B cell (primary cell): ENCODE data around the gene SCO2. TPM values are rescaled to one million over a fixed set of nuclear protein-coding genes. Genes with fewer than 3 reads are reported as not detected.

Experiments used
- ATAC-seq: fragments of 200-7000 bp; cut with Tn5 transposase; one replicate; pipeline ENCODE4 v1.10.0; 2021; ENCODE audit warnings: low read depth, mild to moderate bottlenecking, moderate number of reproducible peaks, moderate library complexity
- CTCF ChIA-PET: fragments of 350-600 bp; sonication (Branson Sonifier 250); formaldehyde crosslinking; loops from one replicate; lab custom pipeline; 2021; ENCODE audit warnings: antibody characterized with exemption, inconsistent platforms; lab: Charles Lee
- POLR2A ChIA-PET: fragments of 350-600 bp; sonication (Branson Sonifier 250); formaldehyde crosslinking; loops from one replicate; lab custom pipeline; 2021; ENCODE audit warnings: antibody characterized with exemption; lab: Charles Lee
- DNase-seq: peaks from one replicate; pipeline ENCODE4 v3.0.0; 2013
- H2AFZ ChIP-seq: 2 replicates; pipeline ENCODE4 v1.6.1; 2012; ENCODE audit warnings: mild to moderate bottlenecking, low read depth, low read length; ENCODE audit not compliant: insufficient read depth, poor library complexity, severe bottlenecking
- H3K27ac ChIP-seq, 2 donors: 1 replicate in 1 of 2; 2 replicates in 1 of 2; pipeline ENCODE4 v1.5.1; 2012 to 2013; ENCODE audit warnings: low read length in 2 of 2, mild to moderate bottlenecking in 2 of 2, moderate library complexity in 1 of 2
- H3K27me3 ChIP-seq, 4 experiments: fragments of 200-600 bp in 1 of 4; sonication (generic) in 1 of 4; replicated peaks in 1 of 4; 1 replicate in 2 of 4; 2 replicates in 2 of 4; pipeline versions ENCODE4 v1.6.1 to v1.7.0; 2013 to 2016; ENCODE audit warnings: low read length in 3 of 4, mild to moderate bottlenecking in 2 of 4, mixed read lengths in 1 of 4, moderate library complexity in 1 of 4; ENCODE audit not compliant: insufficient read depth in 4 of 4, control insufficient read depth in 3 of 4; ENCODE audit errors: control extremely low read depth in 1 of 4
- H3K36me3 ChIP-seq, 2 experiments: replicated peaks in 1 of 2; 1 replicate in 1 of 2; 2 replicates in 1 of 2; pipeline versions ENCODE4 v1.6.1 to v1.7.1; 2013; ENCODE audit warnings: low read length in 1 of 2; ENCODE audit not compliant: insufficient read depth in 2 of 2, control insufficient read depth in 1 of 2; ENCODE audit errors: control extremely low read depth in 1 of 2, extremely low read depth in 1 of 2
- H3K4me1 ChIP-seq, 2 donors: fragments of 200-600 bp in 1 of 2; sonication (generic) in 1 of 2; 1 replicate in 1 of 2; 2 replicates in 1 of 2; pipeline versions ENCODE4 v1.5.1 to v1.6.1; 2013 to 2017; ENCODE audit warnings: low read length in 2 of 2; ENCODE audit not compliant: control insufficient read depth in 2 of 2, insufficient read depth in 2 of 2
- H3K4me2 ChIP-seq: replicated peaks from 2 replicates; pipeline ENCODE3; 2012; ENCODE audit warnings: mild to moderate bottlenecking, low read depth, low read length; ENCODE audit not compliant: poor library complexity, severe bottlenecking
- H3K4me3 ChIP-seq, 5 experiments: fragments of 200-600 bp in 1 of 5; sonication (generic) in 1 of 5; 1 replicate in 3 of 5; 2 replicates in 2 of 5; pipeline versions ENCODE4 v1.5.1 to v1.7.0; 2011 to 2016; ENCODE audit warnings: low read length in 4 of 5, mild to moderate bottlenecking in 4 of 5, low read depth in 2 of 5, control low read depth in 1 of 5, moderate library complexity in 1 of 5; ENCODE audit not compliant: insufficient read depth in 1 of 5; ENCODE audit errors: control extremely low read depth in 1 of 5, extremely low read depth in 1 of 5
- H3K79me2 ChIP-seq: fragments of 200-600 bp; sonication (generic); one replicate; pipeline ENCODE4 v1.6.0; 2016; ENCODE audit warnings: low read length; ENCODE audit not compliant: control insufficient read depth, insufficient read depth
- H3K9ac ChIP-seq: fragments of 200-600 bp; sonication (generic); 2 replicates; pipeline ENCODE4 v1.6.1; 2017; ENCODE audit warnings: mild to moderate bottlenecking, low read length, moderate library complexity
- H3K9me3 ChIP-seq, 3 donors: one replicate each; pipeline versions ENCODE4 v1.6.1 to v1.7.1; 2013; ENCODE audit warnings: low read length in 2 of 3; ENCODE audit not compliant: control insufficient read depth in 2 of 3, insufficient read depth in 1 of 3; ENCODE audit errors: control extremely low read depth in 1 of 3
- H4K20me1 ChIP-seq: 2 replicates; pipeline ENCODE4 v1.6.0; 2012; ENCODE audit warnings: mild to moderate bottlenecking, low read length; ENCODE audit not compliant: insufficient read depth, control insufficient read depth, poor library complexity, severe bottlenecking
- H3K27ac Mint-ChIP-seq: one replicate; pipeline ENCODE4 v1.8.0; 2021; ENCODE audit warnings: mixed read lengths
- H3K27me3 Mint-ChIP-seq: one replicate; pipeline ENCODE4 v1.8.0; 2021; ENCODE audit warnings: mixed read lengths
- H3K4me1 Mint-ChIP-seq: one replicate; pipeline ENCODE4 v1.8.0; 2021; ENCODE audit warnings: mixed read lengths
- H3K4me3 Mint-ChIP-seq: one replicate; pipeline ENCODE4 v1.8.0; 2021; ENCODE audit warnings: mixed read lengths
- H3K9me3 Mint-ChIP-seq: one replicate; pipeline ENCODE4 v1.8.0; 2022; ENCODE audit warnings: mixed read lengths; ENCODE audit not compliant: insufficient read depth
- CTCF ChIP-seq: fragments of 200-600 bp; IDR thresholded peaks from one replicate; pipeline ENCODE4 v1.8.0; 2022; ENCODE audit warnings: antibody characterized with exemption, mild to moderate bottlenecking
- EZH2 ChIP-seq: IDR thresholded peaks from 2 replicates; pipeline ENCODE4 v1.6.1; 2012; ENCODE audit warnings: borderline replicate concordance, low read depth, mild to moderate bottlenecking, moderate library complexity, low read length; ENCODE audit not compliant: insufficient read depth, poor library complexity, severe bottlenecking
- WGBS: methylation state at CpG from one replicate; pipeline ENCODE4 v1.1.5; 2013; ENCODE audit warnings: missing lambda C conversion rate; ENCODE audit not compliant: insufficient coverage; 5-methylcytosine and 5-hydroxymethylcytosine counted together
- intact Hi-C: fragments of 100-400 bp; cut with micrococcal nuclease; formaldehyde crosslinking; loops from one replicate; pipeline ENCODE4 v1.10.0; 2022
- polyA plus RNA-seq: library from polyadenylated mRNA; depleted of rRNA; stranded (reverse); fragments of >200 nt; gene quantifications from 2 replicates; pipeline ENCODE4 v1.2.3, GENCODE V29; 2012
- total RNA-seq, 2 donors: library from RNA; stranded (reverse); fragments of 120-200 nt in 1 of 2; gene quantifications; 1 replicate in 1 of 2; 2 replicates in 1 of 2; pipeline versions ENCODE4 v1.2.3 to v1.2.4, GENCODE V29; 2013 to 2022

The SCO2 gene
- total and polyA plus RNA-seq, 2 donors (not counting 1 experiment from before 2014, with no cell fraction given): 1.1 to 14.2 TPM

GRCh38 chr22:50516068-50516467 lies 9.3 kb downstream of the SCO2 start:
- H3K27ac ChIP-seq: no peak overlapping the region
- H3K9ac ChIP-seq: no peak overlapping the region
- no peak overlapping the region for H3K27ac Mint-ChIP-seq
- WGBS: 97% methylated on average over 7 of the region's 8 CpGs
- H3K79me2 ChIP-seq: peaks cover 78% of the 10 kb centered on the region
- POLR2A ChIA-PET: no interaction called here
- H3K4me1 Mint-ChIP-seq: peaks cover 3% of the 10 kb centered on the region
- no peak for DNase-seq
- H3K27me3 Mint-ChIP-seq: no peaks in the 10 kb centered on the region
- H4K20me1 ChIP-seq: peaks cover 55% of the 10 kb centered on the region
- no peaks in the 10 kb centered on the region for H3K27me3 ChIP-seq
- no peak overlapping the region for H3K4me2 ChIP-seq
- H3K4me3 Mint-ChIP-seq: no peak overlapping the region
- H3K4me1 ChIP-seq: no peaks in the 10 kb centered on the region
- no peak overlapping the region for H3K4me3 ChIP-seq
- no peaks in the 10 kb centered on the region for H3K9me3 ChIP-seq
- CTCF ChIA-PET: no interaction called here
- no peak for ATAC-seq
- no peaks in the 10 kb centered on the region for H3K9me3 Mint-ChIP-seq
- no peak for TF ChIP-seq CTCF
- TF ChIP-seq EZH2: no peak
- peaks cover 0 to 43% of the 10 kb centered on the region in 2 experiments for H3K36me3 ChIP-seq
- intact Hi-C loops: no loop called here
- no peak overlapping the region for H2AFZ ChIP-seq

GRCh38 chr22:50513175-50513574 lies 12.2 kb downstream of the SCO2 start:
- no peaks in the 10 kb centered on the region for H3K27me3 ChIP-seq
- TF ChIP-seq EZH2 (no peak), CTCF (no peak)
- no peak overlapping the region for H3K4me3 Mint-ChIP-seq
- ATAC-seq (no peak), DNase-seq (no peak)
- no peaks in the 10 kb centered on the region for H3K9me3 ChIP-seq
- peaks cover 85% of the 10 kb centered on the region for H3K79me2 ChIP-seq
- H3K9me3 Mint-ChIP-seq: no peaks in the 10 kb centered on the region
- intact Hi-C loops: no loop called here
- H3K4me1 ChIP-seq: peaks cover 9 to 11% of the 10 kb centered on the region in 2 donors
- ChIA-PET POLR2A (no interaction called here), CTCF (interaction anchor here (1.6 kb wide), 1 partner anchor 12 kb away, joined by 11 read pairs; the partner anchor contains the start of gene SCO2)
- H3K36me3 ChIP-seq: peaks cover 0 to 25% of the 10 kb centered on the region in 2 experiments
- peaks cover 16% of the 10 kb centered on the region for H3K4me1 Mint-ChIP-seq
- no peak overlapping the region for H3K27ac ChIP-seq
- H3K4me2 ChIP-seq: no peak overlapping the region
- no peak overlapping the region for H2AFZ ChIP-seq
- peaks cover 53% of the 10 kb centered on the region for H4K20me1 ChIP-seq
- H3K9ac ChIP-seq: no peak overlapping the region
- H3K4me3 ChIP-seq: no peak overlapping the region
- no peaks in the 10 kb centered on the region for H3K27me3 Mint-ChIP-seq
- no peak overlapping the region for H3K27ac Mint-ChIP-seq
- WGBS: 98% methylated on average over 15 of the region's 15 CpGs
